ENCODE data around the gene ADAM19.

GRCh38 chr5:157511651-157512644, 63.6 kb downstream of the ADAM19 start:
- TF ChIP-seq CTCF (IDR thresholded peaks at IDR 0.05), result no peak
- TF ChIP-seq POLR2A (IDR thresholded peaks at IDR 0.05), result no peak

All from uterus (tissue), 2 donors.